Activated CD4-positive, alpha-beta T cell treated with anti-CD3 and anti-CD28 coated beads, Interleukin-2, amount 10 ng/mL, durations not matched to agents 7 days and 5 days (primary cell): ENCODE measurements around the gene CDC20B. TPM values are rescaled to one million over a fixed set of nuclear protein-coding genes. Genes with fewer than 3 reads are reported as not detected.
"Not testable (repeated sequence)": the region's sequence is repeated elsewhere in the genome, so short reads cannot be mapped to it uniquely, and the experiment has no call there.

Experiments
- CTCF ChIA-PET: fragments of 350-600 bp; sonication (Branson Sonifier 250); formaldehyde crosslinking; loops from one replicate; lab custom pipeline; 2021; ENCODE audit warnings: antibody characterized with exemption; lab: Charles Lee
- POLR2A ChIA-PET: fragments of 350-600 bp; sonication (Branson Sonifier 250); formaldehyde crosslinking; loops from one replicate; lab custom pipeline; 2021; ENCODE audit warnings: antibody characterized with exemption; lab: Charles Lee
- DNase-seq: peaks from one replicate; pipeline ENCODE4 v3.0.0-alpha.2; 2020
- H3K27ac Mint-ChIP-seq: one replicate; pipeline ENCODE4 v1.8.0; 2021; ENCODE audit warnings: mild to moderate bottlenecking, moderate library complexity, mixed read lengths
- H3K27me3 Mint-ChIP-seq: one replicate; pipeline ENCODE4 v1.8.0; 2021; ENCODE audit warnings: mixed read lengths
- H3K36me3 Mint-ChIP-seq: one replicate; pipeline ENCODE4 v1.8.0; 2021; ENCODE audit warnings: low read depth, mixed read lengths
- H3K4me1 Mint-ChIP-seq: one replicate; pipeline ENCODE4 v1.8.0; 2021; ENCODE audit warnings: mixed read lengths
- H3K4me3 Mint-ChIP-seq: one replicate; pipeline ENCODE4 v1.8.0; 2021; ENCODE audit warnings: mild to moderate bottlenecking, moderate library complexity, mixed read lengths
- H3K9me3 Mint-ChIP-seq: one replicate; pipeline ENCODE4 v1.8.0; 2021; ENCODE audit warnings: mixed read lengths
- total RNA-seq, 2 experiments: library from RNA; stranded (reverse); gene quantifications; one replicate each; pipeline ENCODE4 v1.2.3, GENCODE V29; 2021

The CDC20B gene
- total RNA-seq, 2 experiments from 2014 or later = 0.12 TPM; not detected in 1

- Mint-ChIP-seq H3K9me3 (peaks cover 7% of the 10 kb centered on the region), H3K27ac (no peak overlapping the region), H3K4me3 (no peak overlapping the region), H3K36me3 (peaks cover 21% of the 10 kb centered on the region), H3K4me1 (peaks cover 19% of the 10 kb centered on the region), H3K27me3 (peaks cover 8% of the 10 kb centered on the region)
- CTCF ChIA-PET = interaction anchor here (0.8 kb wide), 1 partner anchor 40 kb away, joined by 3 read pairs; no protein-coding TSS in a partner anchor
- POLR2A ChIA-PET = no interaction called here
- no peak for DNase-seq
Measured at GRCh38 chr5:55114061-55114460, 58.9 kb downstream of the CDC20B start.

GRCh38 chr5:55113327-55113726 lies 59.6 kb downstream of the CDC20B start:
- POLR2A ChIA-PET = no interaction called here
- no peak for DNase-seq
- H3K9me3 Mint-ChIP-seq = peaks cover 7% of the 10 kb centered on the region
- peak overlapping the region; percentile 0 for H3K27ac Mint-ChIP-seq
- H3K27me3 Mint-ChIP-seq = peaks cover 8% of the 10 kb centered on the region
- peaks cover 28% of the 10 kb centered on the region for H3K36me3 Mint-ChIP-seq
- CTCF ChIA-PET = no interaction called here
- H3K4me1 Mint-ChIP-seq = peaks cover 20% of the 10 kb centered on the region
- no peak overlapping the region for H3K4me3 Mint-ChIP-seq

- Mint-ChIP-seq H3K27me3 (peaks cover 12% of the 10 kb centered on the region), H3K4me3 (no peak overlapping the region), H3K9me3 (peaks cover 6% of the 10 kb centered on the region), H3K36me3 (peaks cover 52% of the 10 kb centered on the region), H3K27ac (no peak overlapping the region), H3K4me1 (peaks cover 37% of the 10 kb centered on the region)
- DNase-seq = no peak
- CTCF ChIA-PET = no interaction called here
- POLR2A ChIA-PET = no interaction called here
Measured at GRCh38 chr5:55110217-55110616, 62.8 kb downstream of the CDC20B start.

GRCh38 chr5:55108661-55109060 lies 64.3 kb downstream of the CDC20B start:
- POLR2A ChIA-PET = no interaction called here
- no peak overlapping the region for H3K27ac Mint-ChIP-seq
- peaks cover 46% of the 10 kb centered on the region for H3K4me1 Mint-ChIP-seq
- peaks cover 4% of the 10 kb centered on the region for H3K9me3 Mint-ChIP-seq
- H3K4me3 Mint-ChIP-seq = no peak overlapping the region
- CTCF ChIA-PET = interaction anchor here (0.9 to 1.4 kb wide), 2 partner anchors 14 to 34 kb away, joined by 3 read pairs; no protein-coding TSS in a partner anchor
- peaks cover 61% of the 10 kb centered on the region for H3K36me3 Mint-ChIP-seq
- peaks cover 11% of the 10 kb centered on the region for H3K27me3 Mint-ChIP-seq
- DNase-seq = no peak

GRCh38 chr5:55105976-55106375 lies 67.0 kb downstream of the CDC20B start:
- not testable (repeated sequence) for H3K27ac Mint-ChIP-seq, H3K9me3 Mint-ChIP-seq, H3K4me3 Mint-ChIP-seq, DNase-seq
- Mint-ChIP-seq H3K36me3 (peaks cover 63% of the 10 kb centered on the region), H3K4me1 (peaks cover 60% of the 10 kb centered on the region), H3K27me3 (peaks cover 10% of the 10 kb centered on the region)
- POLR2A ChIA-PET = interaction anchor here (0.7 kb wide), 1 partner anchor 68 kb away, joined by 3 read pairs; no protein-coding TSS in a partner anchor
- CTCF ChIA-PET = interaction anchor here (0.7 to 2.6 kb wide), 4 partner anchors 10 to 80 kb away, joined by 3 to 8 read pairs (median 4); no protein-coding TSS in a partner anchor

GRCh38 chr5:55104946-55105701 lies 67.9 kb downstream of the CDC20B start:
- Mint-ChIP-seq H3K4me3 (peak overlapping the region; percentile 72), H3K9me3 (peaks cover 8% of the 10 kb centered on the region), H3K4me1 (peaks cover 68% of the 10 kb centered on the region), H3K36me3 (peaks cover 66% of the 10 kb centered on the region), H3K27me3 (peaks cover 8% of the 10 kb centered on the region), H3K27ac (peak overlapping the region; percentile 72)
- ChIA-PET CTCF (interaction anchor here (1.0 to 1.5 kb wide), 3 partner anchors 13 to 146 kb away, joined by 3 read pairs; no protein-coding TSS in a partner anchor), POLR2A (no interaction called here)
- no peak for DNase-seq

GRCh38 chr5:55104036-55104772 lies 68.8 kb downstream of the CDC20B start:
- Mint-ChIP-seq H3K9me3 (peaks cover 13% of the 10 kb centered on the region), H3K4me1 (peaks cover 78% of the 10 kb centered on the region), H3K4me3 (peak overlapping the region; percentile 72), H3K27me3 (peaks cover 9% of the 10 kb centered on the region), H3K36me3 (peaks cover 68% of the 10 kb centered on the region), H3K27ac (peak overlapping the region; percentile 72)
- POLR2A ChIA-PET = interaction anchor here (0.6 kb wide), 2 partner anchors 79 to 120 kb away, joined by 3 to 5 read pairs; no protein-coding TSS in a partner anchor
- CTCF ChIA-PET = interaction anchor here (1.0 to 1.5 kb wide), 6 partner anchors 13 to 145 kb away, joined by 3 to 4 read pairs (median 3); no protein-coding TSS in a partner anchor
- peak; percentile 43 for DNase-seq

- POLR2A ChIA-PET = interaction anchor here (0.6 kb wide), 1 partner anchor 28 kb away, joined by 3 read pairs; no protein-coding TSS in a partner anchor
- H3K4me3 Mint-ChIP-seq = peak within 1 kb of the TSS; percentile 72
- H3K36me3 Mint-ChIP-seq = peaks cover 68% of the 10 kb centered on the region
Measured at GRCh38 chr5:55102348-55102747, 70.6 kb downstream of the CDC20B start, which contains the start of gene GZMA. Gene GZMA (plus strand): TSS chr5:55102646. CDS start chr5:55102683, 37 bp downstream.

GRCh38 chr5:55101556-55102276 lies 71.3 kb downstream of the CDC20B start:
- peaks cover 93% of the 10 kb centered on the region for H3K4me1 Mint-ChIP-seq
- H3K27me3 Mint-ChIP-seq = peaks cover 11% of the 10 kb centered on the region
- ChIA-PET CTCF (interaction anchor here (0.6 to 1.2 kb wide), 4 partner anchors 40 to 157 kb away, joined by 3 to 4 read pairs (median 3); no protein-coding TSS in a partner anchor), POLR2A (interaction anchor here (0.7 kb wide), 1 partner anchor 65 kb away, joined by 3 read pairs; no protein-coding TSS in a partner anchor)
- peaks cover 68% of the 10 kb centered on the region for H3K36me3 Mint-ChIP-seq
- H3K4me3 Mint-ChIP-seq = peak overlapping the region; percentile 72
- peak overlapping the region; percentile 94 for H3K27ac Mint-ChIP-seq
- DNase-seq = peak; percentile 61
- peaks cover 26% of the 10 kb centered on the region for H3K9me3 Mint-ChIP-seq

More at GRCh38 chr5:55102348-55102747, 70.6 kb downstream of the CDC20B start, which contains the start of gene GZMA:
- CTCF ChIA-PET = interaction anchor here (0.9 to 1.0 kb wide), 2 partner anchors 40 to 44 kb away, joined by 3 read pairs; no protein-coding TSS in a partner anchor
- H3K4me1 Mint-ChIP-seq = peaks cover 90% of the 10 kb centered on the region
- H3K27me3 Mint-ChIP-seq = peaks cover 11% of the 10 kb centered on the region
- DNase-seq = peak; percentile 71
- peak within 1 kb of the TSS; percentile 94 for H3K27ac Mint-ChIP-seq
- peaks cover 26% of the 10 kb centered on the region for H3K9me3 Mint-ChIP-seq

GRCh38 chr5:55101148-55101547 lies 71.8 kb downstream of the CDC20B start:
- ChIA-PET POLR2A (interaction anchor here (0.7 kb wide), 1 partner anchor 64 kb away, joined by 3 read pairs; no protein-coding TSS in a partner anchor), CTCF (interaction anchor here (0.6 to 1.2 kb wide), 4 partner anchors 10 to 157 kb away, joined by 3 to 4 read pairs (median 3); no protein-coding TSS in a partner anchor)
- H3K4me1 Mint-ChIP-seq = peaks cover 93% of the 10 kb centered on the region
- peaks cover 28% of the 10 kb centered on the region for H3K9me3 Mint-ChIP-seq
- peak overlapping the region; percentile 72 for H3K4me3 Mint-ChIP-seq
- H3K27ac Mint-ChIP-seq = peak overlapping the region; percentile 94
- not testable (repeated sequence) for H3K27me3 Mint-ChIP-seq, DNase-seq
- H3K36me3 Mint-ChIP-seq = peaks cover 69% of the 10 kb centered on the region

- POLR2A ChIA-PET = interaction anchor here (0.6 kb wide), 1 partner anchor 487 kb away, joined by 3 read pairs; no protein-coding TSS in a partner anchor
- H3K27ac Mint-ChIP-seq = peak overlapping the region; percentile 92
- H3K4me3 Mint-ChIP-seq = peak overlapping the region; percentile 49
- H3K9me3 Mint-ChIP-seq = peaks cover 47% of the 10 kb centered on the region
- peaks cover 80% of the 10 kb centered on the region for H3K36me3 Mint-ChIP-seq
- peaks cover 9% of the 10 kb centered on the region for H3K27me3 Mint-ChIP-seq
- peaks cover 89% of the 10 kb centered on the region for H3K4me1 Mint-ChIP-seq
- peak; percentile 81 for DNase-seq
- CTCF ChIA-PET = interaction anchor here (1.0 to 2.9 kb wide), 6 partner anchors 10 to 189 kb away, joined by 3 to 19 read pairs (median 4); no protein-coding TSS in a partner anchor
Measured at GRCh38 chr5:55096861-55097260, 76.1 kb downstream of the CDC20B start.
